Measurements from ENCODE around the gene HERC3.

DNA sequence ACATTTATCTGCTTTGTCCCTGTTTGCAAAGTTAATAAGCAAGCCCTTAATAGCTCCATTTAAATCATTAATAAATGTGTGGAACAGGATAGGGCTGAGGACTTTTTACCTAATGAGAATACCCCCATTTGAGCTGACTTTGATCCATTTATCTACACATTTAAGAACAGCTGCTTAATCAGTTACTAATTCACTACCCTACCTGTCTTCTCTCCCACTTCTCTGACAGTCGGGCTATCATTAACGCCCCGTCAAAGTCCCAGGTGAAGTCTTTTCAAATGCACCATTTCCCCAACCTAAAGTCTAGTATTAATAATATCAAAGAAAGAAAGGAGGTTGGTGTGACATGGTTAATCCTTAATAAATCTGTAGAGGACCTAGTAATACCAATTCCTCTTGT, 162.5 kb downstream of the HERC3 start:
- no peak for TF ChIP-seq RCOR1 (conservative IDR thresholded peaks at IDR 0.05; ENCODE audit: low read depth, low read length)
- no peak for TF ChIP-seq EED (IDR thresholded peaks at IDR 0.05; ENCODE audit: low read depth)
- no peak for TF ChIP-seq TARDBP (IDR thresholded peaks at IDR 0.05; ENCODE audit: borderline replicate concordance)
- TF ChIP-seq, protein P1, sequence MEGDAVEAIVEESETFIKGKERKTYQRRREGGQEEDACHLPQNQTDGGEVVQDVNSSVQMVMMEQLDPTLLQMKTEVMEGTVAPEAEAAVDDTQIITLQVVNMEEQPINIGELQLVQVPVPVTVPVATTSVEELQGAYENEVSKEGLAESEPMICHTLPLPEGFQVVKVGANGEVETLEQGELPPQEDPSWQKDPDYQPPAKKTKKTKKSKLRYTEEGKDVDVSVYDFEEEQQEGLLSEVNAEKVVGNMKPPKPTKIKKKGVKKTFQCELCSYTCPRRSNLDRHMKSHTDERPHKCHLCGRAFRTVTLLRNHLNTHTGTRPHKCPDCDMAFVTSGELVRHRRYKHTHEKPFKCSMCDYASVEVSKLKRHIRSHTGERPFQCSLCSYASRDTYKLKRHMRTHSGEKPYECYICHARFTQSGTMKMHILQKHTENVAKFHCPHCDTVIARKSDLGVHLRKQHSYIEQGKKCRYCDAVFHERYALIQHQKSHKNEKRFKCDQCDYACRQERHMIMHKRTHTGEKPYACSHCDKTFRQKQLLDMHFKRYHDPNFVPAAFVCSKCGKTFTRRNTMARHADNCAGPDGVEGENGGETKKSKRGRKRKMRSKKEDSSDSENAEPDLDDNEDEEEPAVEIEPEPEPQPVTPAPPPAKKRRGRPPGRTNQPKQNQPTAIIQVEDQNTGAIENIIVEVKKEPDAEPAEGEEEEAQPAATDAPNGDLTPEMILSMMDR (IDR thresholded peaks at IDR 0.05 in 2 of 3, conservative IDR thresholded peaks at IDR 0.05 in 1 of 3; ENCODE audit: control insufficient read depth in 2 of 3, extremely low read depth in 1 of 3, insufficient read depth in 1 of 3, low read depth in 3 of 3, low read length in 3 of 3) = no peak
- no peak for TF ChIP-seq SIN3A (IDR thresholded peaks at IDR 0.05; ENCODE audit: low read depth, low read length)
- no peak for TF ChIP-seq RBBP5 (conservative IDR thresholded peaks at IDR 0.05)
- TF ChIP-seq EP300 (IDR thresholded peaks at IDR 0.05; ENCODE audit: borderline replicate concordance in 1 of 2, control insufficient read depth in 1 of 2, low read depth in 2 of 2, low read length in 2 of 2) = no peak
- TF ChIP-seq MYC (IDR thresholded peaks at IDR 0.05; ENCODE audit: insufficient read depth, insufficient read length, insufficient replicate concordance, low read length, severe bottlenecking) = no peak
- no peak for TF ChIP-seq TBL1XR1 (IDR thresholded peaks at IDR 0.05; ENCODE audit: low read depth, low read length)
- TF ChIP-seq SUZ12 (IDR thresholded peaks at IDR 0.05; ENCODE audit: unreplicated experiment) = no peak
- TF ChIP-seq POLR2A (IDR thresholded peaks at IDR 0.05; ENCODE audit: low read depth, low read length) = no peak
- no peak for TF ChIP-seq RFX5 (IDR thresholded peaks at IDR 0.05; ENCODE audit: low read depth, low read length)
- no peak for TF ChIP-seq KAT2A (conservative IDR thresholded peaks at IDR 0.05; ENCODE audit: control insufficient read depth, low read depth, low read length)
- TF ChIP-seq CBFB (IDR thresholded peaks at IDR 0.05; ENCODE audit: low read depth) = no peak
